ENCODE measurements around the gene MACROD2. TPM values are rescaled to one million over a fixed set of nuclear protein-coding genes. Genes with fewer than 3 reads are reported as not detected.

MACROD2 gene
- total RNA-seq, 1 donor from 2014 or later = 3.1 TPM

DNA sequence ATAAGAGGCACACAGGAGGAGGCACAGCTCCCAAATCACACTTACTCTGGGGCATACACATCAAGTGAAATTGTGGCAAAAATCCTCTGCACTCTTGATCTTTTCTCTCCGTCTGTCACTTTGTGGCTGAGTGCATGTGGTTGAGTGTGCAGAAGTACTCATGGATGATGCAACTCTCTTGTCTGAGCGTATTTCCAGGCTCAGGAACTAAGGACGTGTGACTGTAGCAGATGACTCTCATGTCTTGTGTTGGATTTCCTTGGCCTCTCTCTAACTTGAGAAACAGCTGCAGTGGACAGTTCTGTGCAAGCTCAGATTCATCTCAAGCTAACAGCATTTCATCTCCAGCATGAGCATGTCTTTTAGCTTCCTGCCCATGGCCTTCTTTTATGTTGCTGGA, 587.5 kb downstream of the MACROD2 start:
- no peak overlapping the region for H3K27ac ChIP-seq (ENCODE audit: low read depth, low read length)
- H3K27me3 ChIP-seq (ENCODE audit: control insufficient read depth in 3 of 3, insufficient read depth in 3 of 3, low read length in 3 of 3) = no peaks in the 10 kb centered on the region
- peaks cover 0 to 2% (median 0%) of the 10 kb centered on the region in 3 donors for H3K4me1 ChIP-seq (ENCODE audit: control insufficient read depth in 3 of 3, insufficient read depth in 3 of 3, low read length in 3 of 3)
- no peaks in the 10 kb centered on the region for H3K9me3 ChIP-seq (ENCODE audit: control insufficient read depth in 3 of 3, low read length in 3 of 3)
- no peaks in the 10 kb centered on the region for H3K36me3 ChIP-seq (ENCODE audit: control insufficient read depth in 3 of 3, insufficient read depth in 3 of 3, low read length in 3 of 3)
- no peak overlapping the region for H3K9ac ChIP-seq (ENCODE audit: low read depth in 1 of 3, low read length in 3 of 3)
- no peak overlapping the region for H3K4me3 ChIP-seq (ENCODE audit: low read length in 3 of 3)

DNA sequence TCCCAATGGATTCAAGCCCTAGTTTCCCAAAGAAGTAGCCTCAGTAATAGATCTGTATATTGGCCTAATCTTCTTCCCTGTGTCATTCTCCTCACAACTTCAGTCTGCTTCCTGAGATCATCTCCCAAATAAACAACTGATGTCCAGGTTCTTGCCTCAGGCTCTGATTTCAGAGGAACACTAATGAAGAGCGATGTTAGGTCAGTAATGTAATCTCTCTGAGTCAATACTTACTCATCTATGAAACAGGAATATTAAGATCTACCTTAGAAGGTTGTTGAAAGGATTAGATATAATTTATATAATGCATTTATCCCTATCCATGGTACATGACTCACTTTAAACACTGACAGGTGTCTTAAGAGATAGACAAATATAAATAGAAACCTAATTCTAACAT, 588.1 kb downstream of the MACROD2 start:
- no peaks in the 10 kb centered on the region for H3K27me3 ChIP-seq (ENCODE audit: control insufficient read depth in 3 of 3, insufficient read depth in 3 of 3, low read length in 3 of 3)
- no peak overlapping the region for H3K27ac ChIP-seq (ENCODE audit: low read depth, low read length)
- no peaks in the 10 kb centered on the region for H3K36me3 ChIP-seq (ENCODE audit: control insufficient read depth in 3 of 3, insufficient read depth in 3 of 3, low read length in 3 of 3)
- H3K4me3 ChIP-seq (ENCODE audit: low read length in 3 of 3) = no peak overlapping the region
- H3K9ac ChIP-seq (ENCODE audit: low read depth in 1 of 3, low read length in 3 of 3) = no peak overlapping the region
- H3K9me3 ChIP-seq (ENCODE audit: control insufficient read depth in 3 of 3, low read length in 3 of 3) = no peaks in the 10 kb centered on the region
- peaks cover 0 to 2% (median 0%) of the 10 kb centered on the region in 3 donors for H3K4me1 ChIP-seq (ENCODE audit: control insufficient read depth in 3 of 3, insufficient read depth in 3 of 3, low read length in 3 of 3)

DNA sequence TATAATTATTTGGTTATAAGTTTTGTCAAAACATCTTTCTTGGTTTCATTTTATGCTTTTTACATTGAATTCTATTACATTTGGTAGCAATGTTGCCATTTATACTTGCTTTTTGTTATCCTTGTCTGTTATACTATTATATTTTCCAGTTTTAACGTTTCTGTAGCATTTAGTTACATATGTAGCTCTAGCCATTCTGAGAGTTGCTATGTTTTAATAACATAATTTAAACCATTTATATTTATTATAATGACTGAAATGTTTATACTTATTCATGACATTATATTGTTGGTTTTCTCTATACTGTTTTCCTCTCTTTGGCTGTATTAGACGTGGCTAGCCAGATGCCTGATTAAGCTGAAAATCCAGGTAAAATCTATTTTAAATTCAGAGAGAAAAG, 594.1 kb downstream of the MACROD2 start:
- Histone ChIP-seq H3K4me3 (ENCODE audit: low read length in 3 of 3) (no peak overlapping the region), H3K27me3 (ENCODE audit: control insufficient read depth in 3 of 3, insufficient read depth in 3 of 3, low read length in 3 of 3) (no peaks in the 10 kb centered on the region), H3K9me3 (ENCODE audit: control insufficient read depth in 3 of 3, low read length in 3 of 3) (no peaks in the 10 kb centered on the region), H3K9ac (ENCODE audit: low read depth in 1 of 3, low read length in 3 of 3) (no peak overlapping the region), H3K4me1 (ENCODE audit: control insufficient read depth in 3 of 3, insufficient read depth in 3 of 3, low read length in 3 of 3) (no peaks in the 10 kb centered on the region), H3K27ac (ENCODE audit: low read depth, low read length) (no peak overlapping the region), H3K36me3 (ENCODE audit: control insufficient read depth in 3 of 3, insufficient read depth in 3 of 3, low read length in 3 of 3) (no peaks in the 10 kb centered on the region)

DNA sequence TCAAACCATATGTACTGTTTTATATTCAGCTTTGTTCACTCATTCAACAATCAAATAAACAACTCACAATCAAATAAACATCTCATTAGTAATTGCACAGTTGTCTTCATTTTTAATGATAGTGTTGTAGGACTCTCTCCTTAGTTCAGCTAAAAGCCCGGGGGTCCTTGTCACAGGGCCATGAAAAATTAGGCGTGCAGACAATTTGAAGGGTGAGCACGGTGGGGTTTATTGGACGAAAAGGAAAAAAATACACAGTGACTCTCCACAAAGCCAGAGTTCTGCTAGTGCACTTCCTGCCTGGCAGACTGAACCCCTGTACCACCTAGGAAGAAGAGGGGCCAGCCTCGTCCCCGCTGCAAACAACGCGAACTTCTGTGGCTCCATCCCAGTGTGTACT, 599.7 kb downstream of the MACROD2 start:
- H3K9ac ChIP-seq (ENCODE audit: low read depth in 1 of 3, low read length in 3 of 3) = no peak overlapping the region
- no peaks in the 10 kb centered on the region for H3K27me3 ChIP-seq (ENCODE audit: control insufficient read depth in 3 of 3, insufficient read depth in 3 of 3, low read length in 3 of 3)
- H3K4me1 ChIP-seq (ENCODE audit: control insufficient read depth in 3 of 3, insufficient read depth in 3 of 3, low read length in 3 of 3) = no peaks in the 10 kb centered on the region
- H3K9me3 ChIP-seq (ENCODE audit: control insufficient read depth in 3 of 3, low read length in 3 of 3) = no peaks in the 10 kb centered on the region
- no peak overlapping the region for H3K4me3 ChIP-seq (ENCODE audit: low read length in 3 of 3)
- H3K27ac ChIP-seq (ENCODE audit: low read depth, low read length) = no peak overlapping the region
- no peaks in the 10 kb centered on the region for H3K36me3 ChIP-seq (ENCODE audit: control insufficient read depth in 3 of 3, insufficient read depth in 3 of 3, low read length in 3 of 3)

DNA sequence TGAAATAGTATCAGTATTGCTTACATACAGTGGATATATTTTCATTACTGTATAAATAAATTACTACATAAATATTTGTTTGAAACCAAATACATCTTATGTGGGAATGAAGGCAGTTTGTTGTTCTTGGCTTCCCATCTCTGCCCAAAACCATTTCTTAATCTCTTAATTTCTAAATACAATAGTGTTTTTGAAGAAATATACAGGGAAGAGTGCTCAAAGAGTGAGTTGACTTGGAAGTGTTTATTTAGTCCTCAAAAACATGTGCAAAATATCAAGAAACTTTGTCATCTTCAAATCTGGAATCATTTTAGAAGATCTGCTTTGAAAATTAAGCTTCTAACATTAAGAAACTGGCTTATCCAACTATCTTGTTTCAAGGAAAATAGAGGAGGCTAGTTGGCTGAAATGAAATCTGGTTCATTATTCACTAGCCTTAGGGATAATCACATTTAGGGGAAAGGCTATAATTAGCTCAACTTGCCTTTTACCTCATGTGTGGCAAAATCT, 601.9 kb downstream of the MACROD2 start:
- no peak overlapping the region for H3K9ac ChIP-seq (ENCODE audit: low read depth in 1 of 3, low read length in 3 of 3)
- no peak overlapping the region for H3K4me3 ChIP-seq (ENCODE audit: low read length in 3 of 3)
- H3K9me3 ChIP-seq (ENCODE audit: control insufficient read depth in 3 of 3, low read length in 3 of 3) = no peaks in the 10 kb centered on the region
- H3K36me3 ChIP-seq (ENCODE audit: control insufficient read depth in 3 of 3, insufficient read depth in 3 of 3, low read length in 3 of 3) = no peaks in the 10 kb centered on the region
- no peaks in the 10 kb centered on the region for H3K27me3 ChIP-seq (ENCODE audit: control insufficient read depth in 3 of 3, insufficient read depth in 3 of 3, low read length in 3 of 3)
- H3K4me1 ChIP-seq (ENCODE audit: control insufficient read depth in 3 of 3, insufficient read depth in 3 of 3, low read length in 3 of 3) = no peaks in the 10 kb centered on the region
- no peak overlapping the region for H3K27ac ChIP-seq (ENCODE audit: low read depth, low read length)

DNA sequence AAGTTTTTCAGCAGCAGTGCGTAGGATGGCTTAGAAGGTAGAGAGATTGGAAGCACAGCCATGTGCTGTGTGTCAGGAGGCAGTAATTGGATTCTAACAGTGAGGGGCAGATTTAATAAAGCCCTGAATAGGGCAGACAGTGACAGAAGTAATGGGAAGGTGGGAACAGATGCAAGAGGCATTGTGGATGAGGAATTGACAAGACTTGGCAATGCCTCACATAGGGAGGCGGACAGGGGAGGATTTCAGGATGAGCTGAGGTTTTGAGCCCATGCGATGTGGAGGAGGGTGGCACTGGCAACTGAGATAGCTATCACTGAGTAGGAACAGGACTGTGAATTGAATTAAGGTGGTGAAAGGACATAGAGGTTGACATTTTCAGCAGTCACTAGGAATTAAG, 604.3 kb downstream of the MACROD2 start:
- Histone ChIP-seq H3K9me3 (ENCODE audit: control insufficient read depth in 3 of 3, low read length in 3 of 3) (no peaks in the 10 kb centered on the region), H3K27me3 (ENCODE audit: control insufficient read depth in 3 of 3, insufficient read depth in 3 of 3, low read length in 3 of 3) (no peaks in the 10 kb centered on the region), H3K36me3 (ENCODE audit: control insufficient read depth in 3 of 3, insufficient read depth in 3 of 3, low read length in 3 of 3) (no peaks in the 10 kb centered on the region), H3K4me3 (ENCODE audit: low read length in 3 of 3) (no peak overlapping the region), H3K4me1 (ENCODE audit: control insufficient read depth in 3 of 3, insufficient read depth in 3 of 3, low read length in 3 of 3) (no peaks in the 10 kb centered on the region), H3K27ac (ENCODE audit: low read depth, low read length) (no peak overlapping the region), H3K9ac (ENCODE audit: low read depth in 1 of 3, low read length in 3 of 3) (no peak overlapping the region)

DNA sequence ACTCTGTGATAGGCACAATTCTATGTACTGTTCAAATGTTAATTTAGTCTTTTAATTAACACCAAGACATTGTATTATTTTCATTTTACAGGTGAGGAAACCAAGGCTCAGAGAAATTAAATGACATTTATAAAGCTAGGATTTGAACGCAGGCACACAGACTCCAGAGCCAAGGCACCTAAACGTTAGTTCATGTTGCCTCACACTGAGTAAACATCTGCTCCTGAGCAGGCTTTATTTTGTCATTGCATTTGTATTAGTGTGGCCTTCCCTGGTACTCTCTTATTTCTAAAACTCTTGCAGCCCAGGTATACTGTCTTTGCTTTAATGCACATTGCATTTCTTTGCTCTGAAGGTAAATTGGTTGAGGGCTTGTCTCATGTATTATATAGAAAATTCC, 605.2 kb downstream of the MACROD2 start:
- H3K27ac ChIP-seq (ENCODE audit: low read depth, low read length) = no peak overlapping the region
- no peak overlapping the region for H3K9ac ChIP-seq (ENCODE audit: low read depth in 1 of 3, low read length in 3 of 3)
- H3K4me3 ChIP-seq (ENCODE audit: low read length in 3 of 3) = no peak overlapping the region
- H3K4me1 ChIP-seq (ENCODE audit: control insufficient read depth in 3 of 3, insufficient read depth in 3 of 3, low read length in 3 of 3) = no peaks in the 10 kb centered on the region
- no peaks in the 10 kb centered on the region for H3K9me3 ChIP-seq (ENCODE audit: control insufficient read depth in 3 of 3, low read length in 3 of 3)
- no peaks in the 10 kb centered on the region for H3K36me3 ChIP-seq (ENCODE audit: control insufficient read depth in 3 of 3, insufficient read depth in 3 of 3, low read length in 3 of 3)
- H3K27me3 ChIP-seq (ENCODE audit: control insufficient read depth in 3 of 3, insufficient read depth in 3 of 3, low read length in 3 of 3) = no peaks in the 10 kb centered on the region

DNA sequence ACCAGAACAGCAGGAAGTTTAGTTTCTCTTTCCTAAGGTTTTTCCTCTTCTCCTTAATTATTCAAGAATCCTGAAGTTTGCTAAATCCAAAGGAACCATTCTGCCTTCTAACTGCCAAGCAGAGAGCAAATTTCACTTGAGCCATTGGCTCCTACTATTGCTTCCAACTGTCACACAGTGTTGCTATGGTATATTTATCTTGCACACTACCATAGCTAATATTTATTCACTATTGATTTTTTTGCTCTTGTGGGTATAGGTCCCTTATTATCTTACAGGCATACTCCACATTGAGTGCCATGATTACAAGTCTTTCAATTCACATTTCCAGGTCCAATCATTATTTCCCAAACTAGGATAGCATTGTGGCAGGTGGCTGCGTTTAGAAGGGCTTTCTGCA, 608.8 kb downstream of the MACROD2 start:
- no peaks in the 10 kb centered on the region for H3K4me1 ChIP-seq (ENCODE audit: control insufficient read depth in 3 of 3, insufficient read depth in 3 of 3, low read length in 3 of 3)
- H3K9me3 ChIP-seq (ENCODE audit: control insufficient read depth in 3 of 3, low read length in 3 of 3) = no peaks in the 10 kb centered on the region
- H3K36me3 ChIP-seq (ENCODE audit: control insufficient read depth in 3 of 3, insufficient read depth in 3 of 3, low read length in 3 of 3) = no peaks in the 10 kb centered on the region
- no peak overlapping the region for H3K9ac ChIP-seq (ENCODE audit: low read depth in 1 of 3, low read length in 3 of 3)
- no peak overlapping the region for H3K4me3 ChIP-seq (ENCODE audit: low read length in 3 of 3)
- H3K27me3 ChIP-seq (ENCODE audit: control insufficient read depth in 3 of 3, insufficient read depth in 3 of 3, low read length in 3 of 3) = no peaks in the 10 kb centered on the region
- no peak overlapping the region for H3K27ac ChIP-seq (ENCODE audit: low read depth, low read length)

DNA sequence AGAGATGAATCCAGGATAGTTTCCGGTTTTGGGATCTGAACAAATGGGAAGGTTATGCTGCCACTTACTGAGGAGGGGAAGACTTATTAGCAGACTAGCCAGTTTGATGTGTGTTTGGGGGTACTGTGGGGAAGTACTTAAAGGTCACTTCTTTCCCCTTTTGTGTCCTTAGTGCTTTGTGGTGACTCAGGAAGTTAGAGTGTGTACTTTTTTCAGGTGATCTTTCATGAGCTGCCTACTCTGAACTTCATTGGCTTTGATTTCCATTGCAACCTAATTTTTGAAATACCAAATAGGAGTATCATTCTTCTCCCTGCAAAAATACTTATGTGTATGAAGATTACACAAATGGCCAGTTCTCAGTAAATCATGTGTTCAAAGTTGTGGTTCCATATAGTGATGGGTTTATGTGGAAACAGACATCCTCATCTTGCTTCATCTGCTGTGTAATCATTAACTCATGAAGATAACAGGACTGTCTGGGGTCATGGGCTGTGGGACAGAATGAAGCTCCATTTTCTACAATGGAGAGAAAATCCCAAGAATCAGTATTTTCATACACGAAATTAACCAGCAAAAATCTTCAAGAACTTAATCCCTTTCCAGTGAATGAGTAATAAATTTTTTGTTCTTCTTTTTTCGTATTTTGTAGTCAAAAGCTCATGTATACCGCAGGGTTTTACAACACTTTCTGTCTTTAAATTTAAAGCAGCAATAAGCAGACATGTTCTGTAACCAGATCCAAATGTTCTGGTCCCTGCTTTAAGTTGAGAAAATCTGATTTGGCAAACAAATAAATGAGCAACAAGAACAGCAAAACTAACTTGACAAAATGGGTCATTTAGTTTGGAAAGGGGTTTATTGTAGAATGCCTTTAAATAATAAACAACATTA, 614.3 kb downstream of the MACROD2 start:
- no peaks in the 10 kb centered on the region for H3K36me3 ChIP-seq (ENCODE audit: control insufficient read depth in 3 of 3, insufficient read depth in 3 of 3, low read length in 3 of 3)
- H3K9me3 ChIP-seq (ENCODE audit: control insufficient read depth in 3 of 3, low read length in 3 of 3) = no peaks in the 10 kb centered on the region
- H3K27ac ChIP-seq (ENCODE audit: low read depth, low read length) = no peak overlapping the region
- H3K9ac ChIP-seq (ENCODE audit: low read depth in 1 of 3, low read length in 3 of 3) = no peak overlapping the region
- no peaks in the 10 kb centered on the region for H3K27me3 ChIP-seq (ENCODE audit: control insufficient read depth in 3 of 3, insufficient read depth in 3 of 3, low read length in 3 of 3)
- no peaks in the 10 kb centered on the region for H3K4me1 ChIP-seq (ENCODE audit: control insufficient read depth in 3 of 3, insufficient read depth in 3 of 3, low read length in 3 of 3)
- no peak overlapping the region for H3K4me3 ChIP-seq (ENCODE audit: low read length in 3 of 3)

DNA sequence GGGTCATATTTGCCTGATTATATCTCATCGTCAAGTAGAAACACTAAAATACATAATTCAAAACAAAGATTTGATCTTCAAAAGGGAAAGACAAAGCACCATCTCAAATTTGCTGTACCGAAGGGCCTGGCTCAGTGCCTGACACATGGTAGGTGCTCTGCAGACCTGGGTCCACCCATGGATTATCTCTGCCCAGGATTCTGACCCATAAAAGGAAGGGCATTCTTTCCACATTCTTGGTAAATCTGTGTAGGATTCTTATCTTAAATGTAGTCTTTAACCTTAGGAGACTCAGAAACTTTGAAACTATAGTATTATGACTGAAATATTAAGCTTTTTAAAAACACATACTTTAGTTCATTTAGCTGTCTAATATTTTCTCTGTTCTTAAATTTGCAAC, 616.2 kb downstream of the MACROD2 start:
- Histone ChIP-seq H3K4me3 (ENCODE audit: low read length in 3 of 3) (no peak overlapping the region), H3K36me3 (ENCODE audit: control insufficient read depth in 3 of 3, insufficient read depth in 3 of 3, low read length in 3 of 3) (no peaks in the 10 kb centered on the region), H3K4me1 (ENCODE audit: control insufficient read depth in 3 of 3, insufficient read depth in 3 of 3, low read length in 3 of 3) (no peaks in the 10 kb centered on the region), H3K27me3 (ENCODE audit: control insufficient read depth in 3 of 3, insufficient read depth in 3 of 3, low read length in 3 of 3) (no peaks in the 10 kb centered on the region), H3K9me3 (ENCODE audit: control insufficient read depth in 3 of 3, low read length in 3 of 3) (no peaks in the 10 kb centered on the region), H3K9ac (ENCODE audit: low read depth in 1 of 3, low read length in 3 of 3) (no peak overlapping the region), H3K27ac (ENCODE audit: low read depth, low read length) (no peak overlapping the region)

All from skeletal muscle tissue (tissue), 4 donors.